HG02970 (cell line): ENCODE results near the gene IRS2.
"Not testable (repeated sequence)": the region's sequence is repeated elsewhere in the genome, so short reads cannot be mapped to it uniquely, and the experiment has no call there.

Experiments used
- ATAC-seq: cut with Tn5 transposase; IDR thresholded peaks from one replicate; pipeline ENCODE4 v1.9.1; 2021; ENCODE audit warnings: mild to moderate bottlenecking, moderate library complexity, moderate number of reproducible peaks; ENCODE audit not compliant: unreplicated experiment, low FRiP score

IRS2 gene, protein sequence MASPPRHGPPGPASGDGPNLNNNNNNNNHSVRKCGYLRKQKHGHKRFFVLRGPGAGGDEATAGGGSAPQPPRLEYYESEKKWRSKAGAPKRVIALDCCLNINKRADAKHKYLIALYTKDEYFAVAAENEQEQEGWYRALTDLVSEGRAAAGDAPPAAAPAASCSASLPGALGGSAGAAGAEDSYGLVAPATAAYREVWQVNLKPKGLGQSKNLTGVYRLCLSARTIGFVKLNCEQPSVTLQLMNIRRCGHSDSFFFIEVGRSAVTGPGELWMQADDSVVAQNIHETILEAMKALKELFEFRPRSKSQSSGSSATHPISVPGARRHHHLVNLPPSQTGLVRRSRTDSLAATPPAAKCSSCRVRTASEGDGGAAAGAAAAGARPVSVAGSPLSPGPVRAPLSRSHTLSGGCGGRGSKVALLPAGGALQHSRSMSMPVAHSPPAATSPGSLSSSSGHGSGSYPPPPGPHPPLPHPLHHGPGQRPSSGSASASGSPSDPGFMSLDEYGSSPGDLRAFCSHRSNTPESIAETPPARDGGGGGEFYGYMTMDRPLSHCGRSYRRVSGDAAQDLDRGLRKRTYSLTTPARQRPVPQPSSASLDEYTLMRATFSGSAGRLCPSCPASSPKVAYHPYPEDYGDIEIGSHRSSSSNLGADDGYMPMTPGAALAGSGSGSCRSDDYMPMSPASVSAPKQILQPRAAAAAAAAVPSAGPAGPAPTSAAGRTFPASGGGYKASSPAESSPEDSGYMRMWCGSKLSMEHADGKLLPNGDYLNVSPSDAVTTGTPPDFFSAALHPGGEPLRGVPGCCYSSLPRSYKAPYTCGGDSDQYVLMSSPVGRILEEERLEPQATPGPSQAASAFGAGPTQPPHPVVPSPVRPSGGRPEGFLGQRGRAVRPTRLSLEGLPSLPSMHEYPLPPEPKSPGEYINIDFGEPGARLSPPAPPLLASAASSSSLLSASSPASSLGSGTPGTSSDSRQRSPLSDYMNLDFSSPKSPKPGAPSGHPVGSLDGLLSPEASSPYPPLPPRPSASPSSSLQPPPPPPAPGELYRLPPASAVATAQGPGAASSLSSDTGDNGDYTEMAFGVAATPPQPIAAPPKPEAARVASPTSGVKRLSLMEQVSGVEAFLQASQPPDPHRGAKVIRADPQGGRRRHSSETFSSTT (N-terminal part only)

DNA sequence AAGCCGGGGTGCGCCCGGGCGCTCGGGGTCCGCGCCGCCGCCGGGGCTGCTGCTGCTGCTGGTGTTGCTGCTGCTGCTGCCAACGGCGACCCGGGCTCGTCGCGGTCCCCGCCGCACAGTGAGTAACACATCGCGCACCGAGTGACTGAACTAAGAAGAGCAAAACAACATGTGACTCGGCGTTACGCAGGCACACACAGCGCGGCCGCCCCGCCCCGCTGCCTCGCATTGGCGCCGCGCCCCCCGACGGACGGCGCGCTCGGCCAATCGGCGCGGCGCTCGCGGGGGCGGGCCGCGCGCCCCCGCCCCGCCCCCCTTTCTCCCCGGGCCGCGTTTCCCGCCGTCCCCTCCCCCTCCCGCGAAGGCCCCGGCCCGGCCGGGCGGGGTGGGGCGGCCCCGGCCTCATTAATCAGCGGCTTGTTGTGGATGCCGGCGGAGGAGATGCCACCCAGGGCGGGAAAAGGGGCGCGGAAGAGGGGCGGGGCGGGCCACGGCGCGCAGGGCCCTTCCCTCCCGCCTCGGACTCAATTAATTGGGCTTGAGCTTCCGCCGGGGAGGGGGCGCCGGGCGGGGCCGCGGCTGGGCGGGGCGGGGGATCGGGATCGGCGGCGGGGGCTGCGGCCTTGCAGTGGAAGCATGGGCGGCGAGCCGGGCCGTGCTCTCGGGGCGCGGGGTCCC, at the start of gene IRS2:
Gene IRS2 (minus strand): TSS at position 127 of the 678 bp plus-strand sequence. CDS start 530 bp downstream, outside the sequence.
- peak; percentile 93 for ATAC-seq

DNA sequence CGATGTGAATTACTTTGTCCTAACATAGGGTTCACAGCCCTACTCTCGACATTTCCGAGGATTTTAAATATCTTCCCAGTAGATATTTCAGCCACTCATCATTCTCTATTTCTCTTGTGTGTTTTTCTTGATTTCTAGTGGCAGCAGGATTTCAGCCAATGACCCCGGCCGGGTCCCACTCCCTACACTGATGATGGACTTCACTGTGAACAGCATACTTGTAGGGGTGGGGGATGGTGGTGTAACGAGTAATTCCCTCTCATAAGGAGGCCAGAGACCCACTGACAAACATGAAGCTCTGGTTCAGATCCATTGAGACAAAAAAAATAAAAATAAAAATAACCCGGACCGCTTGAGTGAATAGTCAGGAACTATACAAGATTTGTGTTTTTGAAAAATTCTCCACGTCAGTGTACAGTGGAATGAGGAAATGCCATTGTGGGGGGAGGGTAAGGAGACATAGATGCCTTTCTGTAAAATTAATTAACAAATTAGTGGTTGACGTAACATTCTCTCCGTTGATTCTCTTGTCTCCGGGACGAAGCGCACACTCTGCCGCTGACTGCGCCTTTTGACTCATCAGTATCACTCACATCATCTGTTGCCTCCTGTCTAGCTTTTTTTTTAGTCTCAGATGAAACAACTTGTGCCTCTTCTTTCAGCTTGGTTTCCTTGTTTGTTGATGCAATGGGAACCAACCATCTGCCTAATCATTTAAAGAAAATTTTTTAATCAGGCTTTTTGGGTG, 48.8 kb upstream of the IRS2 start:
- no peak for ATAC-seq

DNA sequence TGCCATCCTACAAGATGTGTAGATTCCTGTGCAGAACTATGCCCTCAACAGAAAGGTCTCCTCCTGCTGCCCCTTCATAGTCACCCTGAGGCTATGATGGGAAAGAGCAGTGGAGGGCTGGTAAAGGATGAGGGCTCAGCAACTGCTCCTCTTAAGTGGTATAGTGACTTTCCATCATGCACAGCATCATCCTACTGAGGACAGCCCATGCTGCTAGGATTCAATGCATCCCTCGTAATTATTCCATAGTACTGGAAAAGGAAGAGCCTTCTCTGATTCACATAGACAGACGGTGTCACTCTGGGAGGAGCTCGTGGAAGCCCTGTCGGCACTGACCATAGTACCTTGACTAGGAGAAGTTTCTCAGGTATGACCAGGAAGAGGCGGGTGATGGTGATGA, 47.6 kb upstream of the IRS2 start:
- ATAC-seq, result no peak

GRCh38 chr13:109833071-109833470, 46.7 kb upstream of the IRS2 start:
- ATAC-seq, result no peak

DNA sequence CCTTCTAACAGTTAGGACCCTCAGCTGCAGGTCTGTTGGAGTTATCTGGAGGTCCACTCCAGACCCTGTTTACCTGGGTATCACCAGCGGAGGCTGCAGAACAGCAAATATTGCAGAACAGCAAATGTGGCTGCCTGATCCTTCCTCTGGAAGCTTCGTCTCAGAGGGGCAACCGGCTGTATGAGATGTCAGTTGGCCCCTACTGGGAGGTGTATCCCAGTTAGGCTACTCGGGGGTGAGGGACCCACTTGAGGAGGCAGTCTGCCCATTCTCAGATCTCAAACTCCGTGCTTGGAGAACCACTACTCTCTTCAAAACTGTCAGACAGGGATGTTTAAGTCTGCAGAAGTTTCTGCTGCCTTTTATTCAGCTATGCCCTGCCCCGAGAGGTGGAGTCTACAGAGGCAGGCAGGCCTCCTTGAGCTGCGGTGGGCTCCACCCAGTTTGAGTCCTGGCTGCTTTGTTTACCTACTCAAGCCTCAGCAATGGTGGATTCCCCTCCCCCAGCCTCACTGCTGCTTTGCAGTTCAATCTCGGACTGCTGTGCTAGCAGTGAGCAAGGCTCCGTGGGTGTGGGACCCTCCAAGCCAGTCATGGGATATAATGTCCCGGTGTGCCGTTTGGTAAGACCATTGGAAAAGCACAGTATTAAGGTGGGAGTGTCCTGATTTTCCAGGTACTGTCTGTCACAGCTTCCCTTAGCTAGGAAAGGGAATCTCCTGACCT, 42.4 kb upstream of the IRS2 start:
- ATAC-seq, result not testable (repeated sequence)

GRCh38 chr13:109823201-109823600, 36.8 kb upstream of the IRS2 start:
- ATAC-seq, result not testable (repeated sequence)

DNA sequence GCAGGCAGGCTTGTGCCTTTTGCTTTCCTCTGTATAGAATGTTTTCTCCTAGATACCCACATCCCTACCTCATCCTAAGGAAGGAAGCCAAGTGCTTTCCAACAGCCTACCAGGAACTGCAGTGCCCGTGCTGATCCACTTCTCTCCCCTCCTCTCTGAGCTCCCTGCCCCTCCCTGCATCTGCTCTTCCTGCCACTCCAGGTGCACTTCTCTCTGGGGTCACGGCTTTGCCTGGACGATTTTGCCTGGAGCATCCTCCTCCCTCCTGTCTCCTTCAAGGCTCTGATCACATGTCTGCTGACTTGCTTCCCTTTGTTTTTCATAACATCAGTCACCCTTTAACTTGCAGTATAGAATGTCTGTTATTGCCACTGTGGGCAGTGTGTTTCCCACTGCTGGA, 34.7 kb upstream of the IRS2 start:
- ATAC-seq, result no peak

DNA sequence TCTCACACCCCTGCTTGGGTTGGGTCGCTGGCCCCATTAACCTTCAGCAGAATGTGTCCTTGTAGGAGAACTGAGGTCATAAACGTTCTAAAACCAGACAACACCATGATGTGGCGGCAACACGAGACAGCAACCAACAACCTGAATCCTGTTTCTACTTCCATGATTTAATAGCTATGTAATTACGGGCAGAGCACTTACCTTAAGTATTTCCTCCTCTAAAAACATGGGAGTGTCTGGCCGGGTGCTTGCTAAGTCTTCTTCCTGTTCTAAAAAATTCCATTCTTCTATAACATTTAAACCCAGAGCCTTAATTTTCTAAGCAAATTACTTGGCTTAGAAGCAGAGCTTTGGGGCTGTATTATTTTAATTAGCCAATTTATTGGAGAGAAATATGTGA, 33.5 kb upstream of the IRS2 start:
- ATAC-seq, result no peak

DNA sequence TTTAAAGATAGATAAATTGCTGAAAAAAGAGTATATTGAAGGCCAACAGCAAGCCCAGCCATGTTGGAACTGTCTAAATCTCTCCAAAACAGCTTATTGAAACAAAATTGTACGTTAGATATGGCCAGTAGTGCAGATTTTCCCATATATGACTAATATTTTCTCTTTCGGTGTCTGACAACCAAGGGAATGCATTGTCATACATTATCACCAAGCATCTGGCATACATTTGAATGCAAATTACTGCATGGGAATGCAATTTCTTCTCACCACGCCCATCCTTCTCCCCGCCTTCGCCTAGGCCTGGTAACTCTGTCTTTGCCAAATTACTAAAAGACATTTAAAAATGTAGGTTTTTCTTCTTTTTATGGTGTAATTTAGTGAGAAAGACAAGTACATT, 32.5 kb upstream of the IRS2 start:
- no peak for ATAC-seq

- no peak for ATAC-seq
These were observed 31.5 kb upstream of the IRS2 start for GRCh38 chr13:109817591-109818535.

DNA sequence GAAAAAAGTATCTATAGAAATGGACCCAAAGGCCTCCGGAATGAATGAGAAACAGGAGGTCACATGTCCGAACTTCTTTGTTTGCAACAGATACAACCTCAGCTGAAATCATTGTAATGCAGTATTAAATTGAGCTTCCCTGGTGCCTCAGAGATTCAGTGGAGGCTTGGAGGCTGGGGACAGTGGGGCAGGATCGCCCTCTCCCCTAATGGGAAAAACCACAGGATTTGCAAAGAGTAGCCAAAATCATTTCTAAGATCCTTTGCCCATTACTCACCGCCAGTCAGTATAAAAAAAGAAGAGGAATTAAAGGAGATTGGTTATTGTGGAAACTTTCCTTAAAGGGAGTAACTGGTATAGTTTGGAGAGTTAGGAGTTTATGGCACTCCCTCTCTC, 30.4 kb upstream of the IRS2 start:
- no peak for ATAC-seq

GRCh38 chr13:109816112-109816807, 29.9 kb upstream of the IRS2 start:
- ATAC-seq, result no peak

- no peak for ATAC-seq
These were observed 29.3 kb upstream of the IRS2 start for GRCh38 chr13:109815651-109816050.

- no peak for ATAC-seq
These were observed 27.3 kb upstream of the IRS2 start for GRCh38 chr13:109813663-109814062.

GRCh38 chr13:109812382-109812781, 26.0 kb upstream of the IRS2 start:
- ATAC-seq, result no peak

DNA sequence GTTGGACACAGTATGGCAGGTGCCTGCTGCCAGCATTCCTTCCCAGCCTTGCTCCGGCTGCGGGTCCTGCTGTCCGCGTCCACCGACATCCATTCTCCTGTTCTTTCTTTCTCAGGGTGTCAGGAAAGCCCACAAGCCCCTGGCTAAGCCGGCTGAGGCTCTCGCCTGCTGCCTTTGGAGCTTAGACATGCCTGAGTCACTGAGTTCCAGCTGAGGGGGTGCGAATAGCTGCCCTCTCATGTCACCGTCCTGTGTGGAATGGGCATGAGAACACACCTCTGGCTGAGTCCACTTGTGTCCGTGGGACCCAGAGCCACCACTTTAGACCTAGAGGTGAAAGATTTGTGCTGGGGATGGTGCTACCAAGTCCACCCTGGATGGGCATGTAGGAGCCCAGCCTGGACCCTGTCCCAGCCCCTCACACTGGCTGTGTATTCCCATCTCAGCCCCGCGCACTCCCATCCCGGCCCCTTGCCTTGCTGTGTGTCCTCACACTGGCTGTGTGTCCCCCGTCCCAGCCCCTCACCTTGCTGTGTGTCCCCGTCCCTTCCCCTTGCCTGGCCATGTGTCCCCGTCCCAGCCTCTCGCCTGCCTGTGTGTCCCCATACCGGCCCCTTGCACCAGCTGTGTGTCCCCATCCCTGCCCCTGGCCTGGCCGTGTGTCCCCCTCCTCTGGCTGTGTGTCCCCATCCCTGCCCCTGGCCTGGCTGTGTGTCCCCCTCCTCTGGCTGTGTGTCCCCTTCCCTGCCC, 24.6 kb upstream of the IRS2 start:
- no peak for ATAC-seq
